Immature natural killer cell (primary cell): Measurements from ENCODE around the gene OLFM1. TPM values are rescaled to one million over a fixed set of nuclear protein-coding genes. Genes with fewer than 3 reads are reported as not detected.

ENCODE experiments used
- DNase-seq, 3 donors: peaks; one replicate each; pipeline ENCODE4 v3.0.0; 2022; ENCODE audit warnings: mixed read lengths in 1 of 3
- H3K27ac Mint-ChIP-seq, 6 donors: one replicate each; pipeline ENCODE4 v1.8.0; 2020; ENCODE audit warnings: mixed read lengths in 6 of 6, mild to moderate bottlenecking in 5 of 6, inconsistent platforms in 4 of 6, moderate library complexity in 3 of 6
- H3K27me3 Mint-ChIP-seq, 3 donors: one replicate each; pipeline ENCODE4 v1.8.0; 2020 to 2021; ENCODE audit warnings: low read depth in 3 of 3, mild to moderate bottlenecking in 3 of 3, mixed read lengths in 3 of 3, moderate library complexity in 3 of 3, inconsistent platforms in 1 of 3
- H3K36me3 Mint-ChIP-seq, 3 donors: one replicate each; pipeline ENCODE4 v1.8.0; 2020; ENCODE audit warnings: mixed read lengths in 3 of 3, inconsistent platforms in 2 of 3, mild to moderate bottlenecking in 2 of 3
- H3K4me1 Mint-ChIP-seq, 2 donors: one replicate each; pipeline ENCODE4 v1.8.0; 2020; ENCODE audit warnings: inconsistent platforms in 2 of 2, mild to moderate bottlenecking in 2 of 2, mixed read lengths in 2 of 2, moderate library complexity in 1 of 2
- H3K4me3 Mint-ChIP-seq, 5 donors: one replicate each; pipeline ENCODE4 v1.8.0; 2020; ENCODE audit warnings: mild to moderate bottlenecking in 5 of 5, mixed read lengths in 5 of 5, inconsistent platforms in 3 of 5, moderate library complexity in 3 of 5
- H3K9me3 Mint-ChIP-seq, 6 donors: one replicate each; pipeline ENCODE4 v1.8.0; 2020; ENCODE audit warnings: mild to moderate bottlenecking in 6 of 6, mixed read lengths in 6 of 6, inconsistent platforms in 4 of 6, moderate library complexity in 3 of 6
- polyA plus RNA-seq, 3 donors: library from polyadenylated mRNA; unstranded; fragments of 300-500 nt; fragmentation: Illumina TruSeq; gene quantifications; one replicate each; pipeline ENCODE4 v1.2.3, GENCODE V29; 2021

Gene OLFM1
- polyA plus RNA-seq, 3 donors from 2014 or later = not detected

- Mint-ChIP-seq H3K27me3 (peaks cover 4 to 24% (median 14%) of the 10 kb centered on the region in 3 donors), H3K27ac (no peak overlapping the region), H3K4me3 (no peak overlapping the region), H3K36me3 (no peaks in the 10 kb centered on the region), H3K9me3 (no peaks in the 10 kb centered on the region), H3K4me1 (peaks cover 0 to 7% of the 10 kb centered on the region in 2 donors)
- no peak for DNase-seq
Measured at GRCh38 chr9:135084881-135085760, 2.3 kb upstream of the OLFM1 start.

GRCh38 chr9:135085830-135086546 is 1.5 kb upstream of the OLFM1 start:
- peaks cover 0 to 7% of the 10 kb centered on the region in 2 donors for H3K4me1 Mint-ChIP-seq
- peak overlapping the region in 1 of 5 donors; percentile 6 for H3K4me3 Mint-ChIP-seq
- H3K9me3 Mint-ChIP-seq = no peaks in the 10 kb centered on the region
- H3K27me3 Mint-ChIP-seq = peaks cover 4 to 30% (median 14%) of the 10 kb centered on the region in 3 donors
- no peaks in the 10 kb centered on the region for H3K36me3 Mint-ChIP-seq
- no peak overlapping the region for H3K27ac Mint-ChIP-seq
- DNase-seq = no peak

GRCh38 chr9:135086597-135087488 is 625 bp upstream of the OLFM1 start:
- Mint-ChIP-seq H3K4me1 (peaks cover 0 to 7% of the 10 kb centered on the region in 2 donors), H3K27ac (no peak overlapping the region), H3K27me3 (peaks cover 4 to 30% (median 14%) of the 10 kb centered on the region in 3 donors), H3K4me3 (no peak overlapping the region), H3K9me3 (peaks cover 0 to 2% (median 0%) of the 10 kb centered on the region in 6 donors), H3K36me3 (no peaks in the 10 kb centered on the region)
- no peak for DNase-seq

GRCh38 chr9:135087899-135088347 is 455 bp downstream of the OLFM1 start:
- Mint-ChIP-seq H3K36me3 (no peaks in the 10 kb centered on the region), H3K27me3 (peaks cover 4 to 30% (median 14%) of the 10 kb centered on the region in 3 donors), H3K9me3 (peaks cover 0 to 2% (median 0%) of the 10 kb centered on the region in 6 donors), H3K27ac (no peak overlapping the region), H3K4me1 (peaks cover 0 to 7% of the 10 kb centered on the region in 2 donors), H3K4me3 (no peak overlapping the region)
- no peak for DNase-seq

GRCh38 chr9:135088348-135088978 is 995 bp downstream of the OLFM1 start:
- DNase-seq = no peak
- Mint-ChIP-seq H3K27me3 (peaks cover 4 to 30% (median 15%) of the 10 kb centered on the region in 3 donors), H3K36me3 (no peaks in the 10 kb centered on the region), H3K27ac (no peak overlapping the region), H3K9me3 (peaks cover 0 to 2% (median 0%) of the 10 kb centered on the region in 6 donors), H3K4me1 (peaks cover 0 to 7% of the 10 kb centered on the region in 2 donors), H3K4me3 (no peak overlapping the region)

- peaks cover 0 to 2% (median 0%) of the 10 kb centered on the region in 6 donors for H3K9me3 Mint-ChIP-seq
Measured at GRCh38 chr9:135088979-135089847, 1.7 kb downstream of the OLFM1 start.

GRCh38 chr9:135090081-135090480 is 2.6 kb downstream of the OLFM1 start:
- no peak for DNase-seq
- Mint-ChIP-seq H3K36me3 (no peaks in the 10 kb centered on the region), H3K27ac (no peak overlapping the region), H3K27me3 (peaks cover 4 to 29% (median 16%) of the 10 kb centered on the region in 3 donors), H3K4me3 (no peak overlapping the region), H3K9me3 (peaks cover 0 to 2% (median 0%) of the 10 kb centered on the region in 6 donors), H3K4me1 (peaks cover 0 to 7% of the 10 kb centered on the region in 2 donors)

More at GRCh38 chr9:135088979-135089847, 1.7 kb downstream of the OLFM1 start:
- no peak overlapping the region for H3K27ac Mint-ChIP-seq
- H3K27me3 Mint-ChIP-seq = peaks cover 6 to 30% (median 15%) of the 10 kb centered on the region in 3 donors
- no peak overlapping the region for H3K4me3 Mint-ChIP-seq
- no peaks in the 10 kb centered on the region for H3K36me3 Mint-ChIP-seq
- peaks cover 0 to 7% of the 10 kb centered on the region in 2 donors for H3K4me1 Mint-ChIP-seq
- DNase-seq = no peak

- Mint-ChIP-seq H3K27ac (no peak overlapping the region), H3K36me3 (no peaks in the 10 kb centered on the region), H3K4me1 (peaks cover 0 to 7% of the 10 kb centered on the region in 2 donors), H3K9me3 (peaks cover 0 to 2% (median 0%) of the 10 kb centered on the region in 6 donors), H3K27me3 (peaks cover 4 to 24% (median 17%) of the 10 kb centered on the region in 3 donors), H3K4me3 (no peak overlapping the region)
- DNase-seq = no peak
Measured at GRCh38 chr9:135090547-135090946, 3.1 kb downstream of the OLFM1 start.

- no peaks in the 10 kb centered on the region for H3K36me3 Mint-ChIP-seq
- no peaks in the 10 kb centered on the region for H3K4me1 Mint-ChIP-seq
- H3K27me3 Mint-ChIP-seq = peaks cover 4 to 15% (median 12%) of the 10 kb centered on the region in 3 donors
- no peak overlapping the region for H3K27ac Mint-ChIP-seq
- no peak for DNase-seq
- no peak overlapping the region for H3K4me3 Mint-ChIP-seq
- peaks cover 0 to 2% (median 0%) of the 10 kb centered on the region in 6 donors for H3K9me3 Mint-ChIP-seq
Measured at GRCh38 chr9:135091545-135091944, 4.1 kb downstream of the OLFM1 start.

GRCh38 chr9:135093111-135093510 is 5.6 kb downstream of the OLFM1 start:
- H3K27ac Mint-ChIP-seq = no peak overlapping the region

GRCh38 chr9:135093911-135094584 is 6.6 kb downstream of the OLFM1 start:
- DNase-seq = no peak
- Mint-ChIP-seq H3K4me1 (no peaks in the 10 kb centered on the region), H3K36me3 (no peaks in the 10 kb centered on the region), H3K27ac (no peak overlapping the region), H3K4me3 (no peak overlapping the region), H3K9me3 (peaks cover 0 to 2% (median 0%) of the 10 kb centered on the region in 6 donors), H3K27me3 (peaks cover 5 to 17% (median 12%) of the 10 kb centered on the region in 3 donors)

More at GRCh38 chr9:135093111-135093510, 5.6 kb downstream of the OLFM1 start:
- Mint-ChIP-seq H3K9me3 (peaks cover 0 to 2% (median 0%) of the 10 kb centered on the region in 6 donors), H3K4me3 (no peak overlapping the region), H3K27me3 (peaks cover 5 to 14% (median 12%) of the 10 kb centered on the region in 3 donors), H3K36me3 (no peaks in the 10 kb centered on the region), H3K4me1 (no peaks in the 10 kb centered on the region)
- no peak for DNase-seq
